HG03565 (cell line): ENCODE measurements around the gene AGRN.
A peak's percentile ranks its signal among the peaks of the same experiment; 100 is the strongest.
"Not testable (repeated sequence)": the region's sequence is repeated elsewhere in the genome, so short reads cannot be mapped to it uniquely, and the experiment has no call there.

Experiments used
- ATAC-seq: cut with Tn5 transposase; IDR thresholded peaks from one replicate; pipeline ENCODE4 v1.9.1; 2021; ENCODE audit warnings: mild to moderate bottlenecking, moderate library complexity; ENCODE audit not compliant: unreplicated experiment

The AGRN gene

DNA sequence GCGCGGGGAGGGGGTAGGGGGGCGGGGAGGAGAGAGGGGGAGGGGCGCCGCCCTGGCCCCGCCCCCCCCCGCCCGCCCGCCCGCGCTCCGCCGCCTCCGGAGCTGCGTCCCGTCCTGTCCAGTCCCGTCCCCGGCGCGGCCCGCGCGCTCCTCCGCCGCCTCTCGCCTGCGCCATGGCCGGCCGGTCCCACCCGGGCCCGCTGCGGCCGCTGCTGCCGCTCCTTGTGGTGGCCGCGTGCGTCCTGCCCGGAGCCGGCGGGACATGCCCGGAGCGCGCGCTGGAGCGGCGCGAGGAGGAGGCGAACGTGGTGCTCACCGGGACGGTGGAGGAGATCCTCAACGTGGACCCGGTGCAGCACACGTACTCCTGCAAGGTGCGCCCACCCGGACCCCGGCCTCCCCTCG lies at the start of gene AGRN:
Gene AGRN (plus strand): TSS at position 121 of the 405 bp plus-strand sequence. CDS start 53 bp downstream, at position 174.
- ATAC-seq: peak; percentile 18

- ATAC-seq: no peak
These were observed 49.5 kb upstream of the AGRN start for GRCh38 chr1:970242-970972.

DNA sequence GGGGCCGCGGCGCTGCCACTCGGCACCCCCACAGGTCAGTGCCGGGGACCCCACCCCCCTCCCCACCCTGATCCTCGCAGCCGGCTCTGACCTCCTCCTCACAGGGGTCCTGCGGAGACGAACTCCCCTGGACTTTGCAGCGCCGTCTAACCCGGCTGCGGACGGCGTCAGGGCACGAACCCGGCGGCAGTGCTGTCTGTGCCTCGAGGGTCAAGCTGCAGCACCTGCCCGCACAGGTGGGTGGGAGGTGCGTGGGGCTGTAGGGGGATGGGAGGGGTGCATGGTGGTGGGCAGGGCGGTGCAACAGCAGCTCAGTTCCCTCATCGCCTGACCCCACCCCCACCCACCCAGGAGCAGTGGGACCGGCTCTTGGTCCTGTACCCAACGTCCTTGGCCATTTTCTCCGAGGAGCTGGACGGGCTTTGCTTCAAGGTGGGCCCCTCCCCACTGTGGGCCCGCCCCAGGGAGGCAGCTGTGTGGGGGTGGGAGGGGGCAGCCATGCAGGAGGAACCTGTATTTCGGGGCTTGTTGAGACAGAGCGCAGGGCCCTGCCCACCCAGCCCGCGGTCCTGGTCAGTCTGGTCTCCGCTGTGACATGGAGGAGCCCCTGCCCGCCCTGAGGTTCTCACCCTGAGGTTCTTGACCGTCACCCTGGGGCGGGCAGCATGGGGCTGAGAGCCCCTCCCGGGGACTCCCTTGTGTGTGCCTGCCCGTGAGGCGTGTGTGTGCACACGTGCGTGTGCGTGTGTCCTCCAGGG lies 48.8 kb upstream of the AGRN start:
- no peak for ATAC-seq

- ATAC-seq: no peak
These were observed 48.0 kb upstream of the AGRN start for GRCh38 chr1:971751-972506.

- no peak for ATAC-seq
These were observed 47.0 kb upstream of the AGRN start for GRCh38 chr1:972726-973458.

DNA sequence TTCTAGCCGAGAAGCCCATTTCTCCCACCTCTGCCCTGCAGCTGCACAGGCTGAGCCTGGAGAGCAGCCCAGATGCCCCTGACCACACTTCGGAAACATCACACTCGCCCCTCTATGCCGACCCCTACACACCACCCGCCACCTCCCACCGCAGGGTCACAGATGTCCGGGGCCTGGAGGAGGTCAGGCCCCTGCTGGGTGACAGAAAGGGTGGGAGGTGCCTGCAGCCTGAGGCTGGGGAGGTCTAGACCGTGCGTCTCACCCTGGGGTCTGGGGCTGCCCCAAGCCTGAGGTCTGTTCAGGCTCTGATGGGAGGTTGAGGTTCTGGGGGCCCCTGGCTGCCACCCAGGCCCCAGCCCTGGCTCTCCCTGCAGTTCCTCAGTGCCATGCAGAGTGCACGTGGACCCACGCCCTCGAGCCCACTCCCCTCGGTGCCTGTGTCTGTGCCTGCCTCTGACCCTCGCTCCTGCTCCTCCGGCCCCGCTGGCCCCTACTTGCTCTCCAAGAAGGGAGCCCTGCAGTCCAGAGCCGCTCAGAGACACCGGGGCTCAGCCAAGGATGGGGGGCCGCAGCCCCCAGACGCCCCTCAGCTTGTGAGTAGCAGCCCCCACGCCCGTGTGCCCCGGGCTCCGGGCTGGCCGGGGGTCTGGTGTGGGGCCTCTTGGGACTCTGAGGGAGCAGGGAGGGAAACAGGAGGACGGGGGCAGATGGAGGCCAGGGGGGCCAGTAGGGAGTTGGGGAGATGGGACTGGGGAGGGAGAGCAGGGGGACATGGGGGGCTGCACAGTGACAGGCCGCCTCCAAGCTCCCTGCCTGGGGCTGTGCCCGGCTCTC lies 46.2 kb upstream of the AGRN start:
- no peak for ATAC-seq

DNA sequence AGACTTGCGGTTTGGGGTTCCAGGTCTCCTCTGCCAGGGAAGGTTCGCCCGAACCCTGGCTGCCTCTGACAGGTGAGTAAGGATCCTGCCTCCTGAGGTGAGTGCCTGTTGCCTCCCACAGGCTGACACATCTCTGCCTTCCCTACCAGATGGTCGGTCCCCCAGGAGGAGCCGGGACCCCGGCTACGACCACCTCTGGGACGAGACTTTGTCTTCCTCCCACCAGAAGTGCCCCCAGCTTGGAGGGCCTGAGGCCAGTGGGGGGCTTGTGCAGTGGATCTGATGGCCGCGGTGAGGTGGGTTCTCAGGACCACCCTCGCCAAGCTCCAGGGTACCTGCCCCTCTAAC lies 45.7 kb upstream of the AGRN start:
- no peak for ATAC-seq

- ATAC-seq: no peak
These were observed 45.1 kb upstream of the AGRN start for GRCh38 chr1:974687-975328.

DNA sequence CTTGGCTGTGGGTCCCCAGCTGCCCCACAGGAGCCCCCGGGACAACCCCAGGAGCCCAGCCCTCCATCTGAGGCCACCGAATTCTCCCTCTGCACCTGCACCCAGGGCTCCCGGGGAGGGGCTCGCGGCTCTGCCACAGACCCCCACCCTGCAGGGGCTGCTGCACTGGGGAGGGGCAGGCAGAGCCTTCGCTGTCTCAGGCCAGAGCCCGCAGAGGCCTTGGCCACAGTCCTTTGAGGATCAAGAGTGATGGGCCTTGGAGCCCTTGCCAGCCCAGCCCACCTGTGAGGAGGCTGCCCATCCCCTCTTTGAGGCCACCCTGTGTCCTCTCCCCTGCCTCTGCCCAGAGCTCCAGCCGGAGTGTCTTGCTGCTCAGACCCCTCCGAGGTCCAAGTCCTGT lies 44.6 kb upstream of the AGRN start:
- ATAC-seq: no peak

- no peak for ATAC-seq
These were observed 43.8 kb upstream of the AGRN start for GRCh38 chr1:975896-976683.

DNA sequence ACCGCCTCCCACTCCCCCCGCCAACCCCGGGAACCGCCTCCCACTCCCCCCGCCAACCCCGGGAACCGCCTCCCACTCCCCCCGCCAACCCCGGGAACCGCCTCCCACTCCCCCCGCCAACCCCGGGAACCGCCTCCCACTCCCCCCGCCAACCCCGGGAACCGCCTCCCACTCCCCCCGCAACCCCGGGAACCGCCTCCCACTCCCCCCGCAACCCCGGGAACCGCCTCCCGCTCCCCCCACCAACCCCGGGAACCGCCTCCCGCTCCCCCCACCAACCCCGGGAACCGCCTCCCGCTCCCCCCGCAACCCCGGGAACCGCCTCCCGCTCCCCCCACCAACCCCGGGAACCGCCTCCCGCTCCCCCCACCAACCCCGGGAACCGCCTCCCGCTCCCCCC lies 43.1 kb upstream of the AGRN start:
- ATAC-seq: not testable (repeated sequence)

GRCh38 chr1:978069-978834 lies 41.7 kb upstream of the AGRN start:
- no peak for ATAC-seq

DNA sequence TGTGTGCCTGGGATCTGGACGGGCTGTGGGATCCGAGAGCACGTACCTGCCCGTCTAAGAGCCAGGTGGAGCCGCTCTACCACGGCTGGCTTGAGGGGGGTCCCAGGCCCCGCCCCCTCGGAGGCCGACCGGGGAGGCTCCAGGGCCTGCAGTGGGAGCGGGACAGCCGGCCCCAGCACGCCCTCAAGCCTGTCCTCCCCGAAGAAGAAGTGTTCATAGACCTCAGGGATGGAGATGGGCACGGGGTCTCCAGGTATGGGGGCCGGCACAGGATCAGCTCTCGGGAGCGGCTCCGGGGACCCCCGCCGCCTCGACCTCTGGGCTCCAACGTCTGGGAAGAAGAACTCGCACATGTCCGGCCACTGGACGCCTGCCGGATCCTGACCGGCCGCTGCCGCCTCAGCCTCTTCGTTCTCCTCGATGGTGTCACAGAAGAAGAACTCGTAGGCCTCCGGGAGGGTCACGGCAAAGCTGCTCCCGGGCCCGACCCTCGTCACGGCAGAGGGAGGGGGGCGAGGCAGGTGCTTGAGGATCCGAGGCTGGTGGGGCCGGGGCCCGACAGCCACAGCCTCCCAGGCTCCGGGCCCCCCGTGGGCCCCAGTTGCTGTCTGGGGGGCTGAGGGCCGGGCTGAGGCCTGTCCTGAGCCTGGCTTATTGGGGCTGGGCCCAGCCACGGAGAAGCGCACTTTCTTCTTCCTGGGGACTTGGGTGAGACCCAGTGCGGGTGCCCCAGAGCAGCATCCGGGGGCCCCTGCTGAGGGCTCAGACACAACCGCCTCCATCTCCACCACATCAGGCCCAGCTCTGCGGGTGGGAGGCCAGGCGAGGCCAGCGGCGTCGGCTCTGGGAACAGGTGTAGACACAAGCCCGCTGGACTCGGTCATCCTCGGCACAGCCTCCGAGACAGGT lies 40.8 kb upstream of the AGRN start:
- no peak for ATAC-seq

DNA sequence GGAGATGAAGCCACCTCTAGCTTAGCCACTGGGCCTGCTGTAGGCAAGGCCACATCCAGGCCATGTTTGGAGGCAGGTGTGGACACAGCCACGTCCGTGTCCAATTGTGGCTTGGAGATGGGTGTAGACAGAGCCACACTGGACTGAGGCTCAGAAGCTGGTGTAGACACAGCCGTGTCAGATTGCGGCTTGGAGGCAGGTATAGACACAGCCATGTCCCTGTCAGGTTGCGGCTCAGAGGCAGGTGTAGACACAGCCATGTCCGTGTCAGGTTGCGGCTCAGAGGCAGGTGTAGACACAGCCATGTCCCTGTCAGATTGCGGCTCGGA lies 40.2 kb upstream of the AGRN start:
- no peak for ATAC-seq

DNA sequence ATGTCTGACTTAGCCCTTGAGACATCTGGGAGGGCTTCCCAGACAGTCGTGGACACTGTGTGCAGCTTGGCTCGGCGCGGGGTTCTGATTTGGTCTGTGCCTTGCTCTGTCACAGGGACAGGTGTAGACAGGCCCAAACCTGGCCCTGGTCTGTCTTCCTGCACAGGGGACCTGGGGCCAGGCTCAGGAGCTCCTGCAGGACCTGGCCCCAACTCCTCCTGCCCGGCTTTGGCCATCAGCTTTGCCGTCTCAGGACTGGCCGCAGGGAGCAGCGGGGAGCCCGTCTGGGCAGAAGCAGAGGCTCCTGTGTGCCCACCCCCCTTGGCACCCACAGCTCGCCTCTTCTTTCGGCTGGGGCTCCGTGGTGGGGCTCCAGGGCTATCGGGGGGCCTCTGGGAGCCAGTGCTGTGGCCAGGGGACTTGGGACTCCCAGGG lies 39.8 kb upstream of the AGRN start:
- ATAC-seq: no peak

DNA sequence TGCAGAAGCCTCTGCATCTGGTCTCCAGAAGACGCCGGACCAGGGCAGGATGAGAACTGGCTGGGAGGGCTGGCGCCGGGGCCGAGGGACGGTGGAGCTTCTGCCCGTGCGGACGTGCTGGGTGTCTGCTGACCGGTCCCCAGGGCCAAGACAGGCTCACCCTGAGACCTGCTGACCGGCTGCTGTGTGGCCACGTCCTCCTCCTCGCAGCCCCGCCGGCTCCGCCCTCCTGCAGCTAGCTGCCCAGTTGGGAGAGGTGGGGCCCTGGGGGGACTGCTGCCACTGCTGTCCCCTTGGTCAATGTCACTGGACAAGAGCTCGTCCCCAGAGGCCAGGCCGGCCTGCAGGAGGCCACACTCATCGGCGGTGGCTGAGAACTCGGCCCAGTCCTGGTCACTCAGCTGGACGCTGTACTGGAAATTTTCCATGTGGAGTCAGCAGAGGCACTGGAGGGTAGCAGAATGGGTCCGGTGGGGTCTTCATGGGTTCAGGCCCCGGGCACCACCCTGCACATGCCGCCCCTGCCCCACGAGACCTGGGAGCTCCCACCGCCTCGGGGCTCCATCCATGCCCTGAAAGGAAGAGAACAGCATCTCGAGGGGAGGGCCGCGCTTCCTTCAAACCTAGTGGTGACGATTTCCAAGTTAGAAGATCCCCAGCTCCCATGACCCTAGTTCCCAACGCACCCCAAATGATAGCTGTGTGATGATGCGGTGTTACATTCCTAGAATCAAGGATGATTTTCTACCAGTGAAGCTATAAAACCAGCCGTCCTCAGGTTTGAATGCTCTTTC lies 39.1 kb upstream of the AGRN start:
- no peak for ATAC-seq
